ENCODE measurements around the gene ZNF543. TPM values are rescaled to one million over a fixed set of nuclear protein-coding genes. Genes with fewer than 3 reads are reported as not detected.

The ZNF543 gene
- total and polyA plus RNA-seq, 2 of the 13 experiments (the other 11 are each of a cell fraction or from before 2014, with no cell fraction given), result 2.1 to 8.9 TPM

GRCh38 chr19:57276430-57276829 is 43.8 kb upstream of the ZNF543 start:
- BruUV-seq (replicated peaks), result no TSS peak
- Histone ChIP-seq H3K27me3 (ENCODE audit: control insufficient read depth in 1 of 2, insufficient read depth in 2 of 2, low read length in 2 of 2) (no peaks in the 10 kb centered on the region; a peak in 1 of 5 replicates), H3K9me3 (ENCODE audit: low read length) (no peaks in the 10 kb centered on the region), H3K9ac (ENCODE audit: insufficient read depth, low read depth, low read length) (peak overlapping the region; percentile 58), H2AFZ (ENCODE audit: low read length) (no peak overlapping the region), H3K4me2 (ENCODE audit: low read depth, low read length) (peak overlapping the region; percentile 32; the same call in 1 of the 2 replicates), H3K79me2 (ENCODE audit: insufficient read depth, low read length) (peaks cover 12% of the 10 kb centered on the region), H3K4me1 (ENCODE audit: insufficient read depth, low read length) (peaks cover 37% of the 10 kb centered on the region), H4K20me1 (ENCODE audit: insufficient read depth, low read length) (no peaks in the 10 kb centered on the region; the same call in 1 of the 2 replicates), H3K27ac (ENCODE audit: extremely low read length, insufficient read depth, low read length) (peak overlapping the region; percentile 74), H3K36me3 (replicated peaks in 1 of 2; ENCODE audit: control insufficient read depth in 1 of 2, insufficient read depth in 2 of 2, low read length in 2 of 2) (0 out of 5 replicates have a peak, but pooled peaks cover 0 to 3% of the 10 kb centered on the region in 2 experiments), H3K4me3 (replicated peaks in 1 of 3; ENCODE audit: insufficient read depth in 1 of 3, low read depth in 2 of 3, low read length in 3 of 3) (no peak overlapping the region)
- ATAC-seq, result no peak
- intact Hi-C loops (cut with micrococcal nuclease; ENCODE audit: unreplicated experiment), result no loop called here
- ChIA-PET CTCF (ENCODE audit: low intra/inter-chr PET ratio, low total read pairs) (no interaction called here), POLR2A (interaction anchor here (1.2 to 1.5 kb wide), 3 partner anchors 30 to 86 kb away, joined by 4 to 7 read pairs (median 5); partner anchors contain the start of genes TRAPPC2B, ZNF547 and ZNF805)
- WGBS (ENCODE audit: low lambda C conversion rate), result 78% methylated on average over 1 of the region's 1 CpG
- in situ Hi-C loops (cut with HindIII; ENCODE audit: extremely low pct_ligation_motif_present, low pct_unique_long_range_greater_than_20kb), result no loop called here
- DNase-seq (ENCODE audit: low spot score), result peak; percentile 45
- no peak for FAIRE-seq
- TF ChIP-seq ESRRA (CRISPR knock-in tag; IDR thresholded peaks at IDR 0.05; ENCODE audit: low read depth) (peak; percentile 32; the same call in 1 of the 2 replicates), MED1 (CRISPR knock-in tag; IDR thresholded peaks at IDR 0.05) (0 out of 2 replicates have a peak, but pooled peaks have one; percentile 27), EHMT2 (IDR thresholded peaks at IDR 0.05; ENCODE audit: borderline replicate concordance, low read depth, low read length) (no peak), ZNF441 (CRISPR knock-in tag; IDR thresholded peaks at IDR 0.05; ENCODE audit: borderline replicate concordance) (no peak), AGO1 (IDR thresholded peaks at IDR 0.05; ENCODE audit: low read depth, low read length, poor library complexity, severe bottlenecking) (no peak), SAP130 (CRISPR knock-in tag; IDR thresholded peaks at IDR 0.05; ENCODE audit: low read depth) (peak; percentile 44; the same call in 1 of the 2 replicates), TRIM24 (CRISPR knock-in tag; IDR thresholded peaks at IDR 0.05) (no peak)
- TF ChIP-seq, protein P1, sequence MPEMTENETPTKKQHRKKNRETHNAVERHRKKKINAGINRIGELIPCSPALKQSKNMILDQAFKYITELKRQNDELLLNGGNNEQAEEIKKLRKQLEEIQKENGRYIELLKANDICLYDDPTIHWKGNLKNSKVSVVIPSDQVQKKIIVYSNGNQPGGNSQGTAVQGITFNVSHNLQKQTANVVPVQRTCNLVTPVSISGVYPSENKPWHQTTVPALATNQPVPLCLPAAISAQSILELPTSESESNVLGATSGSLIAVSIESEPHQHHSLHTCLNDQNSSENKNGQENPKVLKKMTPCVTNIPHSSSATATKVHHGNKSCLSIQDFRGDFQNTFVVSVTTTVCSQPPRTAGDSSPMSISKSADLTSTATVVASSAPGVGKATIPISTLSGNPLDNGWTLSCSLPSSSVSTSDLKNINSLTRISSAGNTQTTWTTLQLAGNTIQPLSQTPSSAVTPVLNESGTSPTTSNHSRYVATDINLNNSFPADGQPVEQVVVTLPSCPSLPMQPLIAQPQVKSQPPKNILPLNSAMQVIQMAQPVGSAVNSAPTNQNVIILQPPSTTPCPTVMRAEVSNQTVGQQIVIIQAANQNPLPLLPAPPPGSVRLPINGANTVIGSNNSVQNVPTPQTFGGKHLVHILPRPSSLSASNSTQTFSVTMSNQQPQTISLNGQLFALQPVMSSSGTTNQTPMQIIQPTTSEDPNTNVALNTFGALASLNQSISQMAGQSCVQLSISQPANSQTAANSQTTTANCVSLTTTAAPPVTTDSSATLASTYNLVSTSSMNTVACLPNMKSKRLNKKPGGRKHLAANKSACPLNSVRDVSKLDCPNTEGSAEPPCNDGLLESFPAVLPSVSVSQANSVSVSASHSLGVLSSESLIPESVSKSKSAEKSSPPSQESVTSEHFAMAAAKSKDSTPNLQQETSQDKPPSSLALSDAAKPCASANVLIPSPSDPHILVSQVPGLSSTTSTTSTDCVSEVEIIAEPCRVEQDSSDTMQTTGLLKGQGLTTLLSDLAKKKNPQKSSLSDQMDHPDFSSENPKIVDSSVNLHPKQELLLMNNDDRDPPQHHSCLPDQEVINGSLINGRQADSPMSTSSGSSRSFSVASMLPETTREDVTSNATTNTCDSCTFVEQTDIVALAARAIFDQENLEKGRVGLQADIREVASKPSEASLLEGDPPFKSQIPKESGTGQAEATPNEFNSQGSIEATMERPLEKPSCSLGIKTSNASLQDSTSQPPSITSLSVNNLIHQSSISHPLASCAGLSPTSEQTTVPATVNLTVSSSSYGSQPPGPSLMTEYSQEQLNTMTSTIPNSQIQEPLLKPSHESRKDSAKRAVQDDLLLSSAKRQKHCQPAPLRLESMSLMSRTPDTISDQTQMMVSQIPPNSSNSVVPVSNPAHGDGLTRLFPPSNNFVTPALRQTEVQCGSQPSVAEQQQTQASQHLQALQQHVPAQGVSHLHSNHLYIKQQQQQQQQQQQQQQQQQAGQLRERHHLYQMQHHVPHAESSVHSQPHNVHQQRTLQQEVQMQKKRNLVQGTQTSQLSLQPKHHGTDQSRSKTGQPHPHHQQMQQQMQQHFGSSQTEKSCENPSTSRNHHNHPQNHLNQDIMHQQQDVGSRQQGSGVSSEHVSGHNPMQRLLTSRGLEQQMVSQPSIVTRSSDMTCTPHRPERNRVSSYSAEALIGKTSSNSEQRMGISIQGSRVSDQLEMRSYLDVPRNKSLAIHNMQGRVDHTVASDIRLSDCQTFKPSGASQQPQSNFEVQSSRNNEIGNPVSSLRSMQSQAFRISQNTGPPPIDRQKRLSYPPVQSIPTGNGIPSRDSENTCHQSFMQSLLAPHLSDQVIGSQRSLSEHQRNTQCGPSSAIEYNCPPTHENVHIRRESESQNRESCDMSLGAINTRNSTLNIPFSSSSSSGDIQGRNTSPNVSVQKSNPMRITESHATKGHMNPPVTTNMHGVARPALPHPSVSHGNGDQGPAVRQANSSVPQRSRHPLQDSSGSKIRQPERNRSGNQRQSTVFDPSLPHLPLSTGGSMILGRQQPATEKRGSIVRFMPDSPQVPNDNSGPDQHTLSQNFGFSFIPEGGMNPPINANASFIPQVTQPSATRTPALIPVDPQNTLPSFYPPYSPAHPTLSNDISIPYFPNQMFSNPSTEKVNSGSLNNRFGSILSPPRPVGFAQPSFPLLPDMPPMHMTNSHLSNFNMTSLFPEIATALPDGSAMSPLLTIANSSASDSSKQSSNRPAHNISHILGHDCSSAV (CRISPR knock-in tag; IDR thresholded peaks at IDR 0.05; ENCODE audit: borderline replicate concordance), result no peak
- TF ChIP-seq, protein P2, sequence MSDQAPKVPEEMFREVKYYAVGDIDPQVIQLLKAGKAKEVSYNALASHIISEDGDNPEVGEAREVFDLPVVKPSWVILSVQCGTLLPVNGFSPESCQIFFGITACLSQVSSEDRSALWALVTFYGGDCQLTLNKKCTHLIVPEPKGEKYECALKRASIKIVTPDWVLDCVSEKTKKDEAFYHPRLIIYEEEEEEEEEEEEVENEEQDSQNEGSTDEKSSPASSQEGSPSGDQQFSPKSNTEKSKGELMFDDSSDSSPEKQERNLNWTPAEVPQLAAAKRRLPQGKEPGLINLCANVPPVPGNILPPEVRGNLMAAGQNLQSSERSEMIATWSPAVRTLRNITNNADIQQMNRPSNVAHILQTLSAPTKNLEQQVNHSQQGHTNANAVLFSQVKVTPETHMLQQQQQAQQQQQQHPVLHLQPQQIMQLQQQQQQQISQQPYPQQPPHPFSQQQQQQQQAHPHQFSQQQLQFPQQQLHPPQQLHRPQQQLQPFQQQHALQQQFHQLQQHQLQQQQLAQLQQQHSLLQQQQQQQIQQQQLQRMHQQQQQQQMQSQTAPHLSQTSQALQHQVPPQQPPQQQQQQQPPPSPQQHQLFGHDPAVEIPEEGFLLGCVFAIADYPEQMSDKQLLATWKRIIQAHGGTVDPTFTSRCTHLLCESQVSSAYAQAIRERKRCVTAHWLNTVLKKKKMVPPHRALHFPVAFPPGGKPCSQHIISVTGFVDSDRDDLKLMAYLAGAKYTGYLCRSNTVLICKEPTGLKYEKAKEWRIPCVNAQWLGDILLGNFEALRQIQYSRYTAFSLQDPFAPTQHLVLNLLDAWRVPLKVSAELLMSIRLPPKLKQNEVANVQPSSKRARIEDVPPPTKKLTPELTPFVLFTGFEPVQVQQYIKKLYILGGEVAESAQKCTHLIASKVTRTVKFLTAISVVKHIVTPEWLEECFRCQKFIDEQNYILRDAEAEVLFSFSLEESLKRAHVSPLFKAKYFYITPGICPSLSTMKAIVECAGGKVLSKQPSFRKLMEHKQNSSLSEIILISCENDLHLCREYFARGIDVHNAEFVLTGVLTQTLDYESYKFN (CRISPR knock-in tag; conservative IDR thresholded peaks at IDR 0.05), result peak; percentile 67
